Hematopoietic multipotent progenitor cell (in vitro differentiated cells): ENCODE measurements around the gene CENPX. TPM values are rescaled to one million over a fixed set of nuclear protein-coding genes. Genes with fewer than 3 reads are reported as not detected.

Experiments used
- DNase-seq, 3 donors: peaks; one replicate each; pipeline ENCODE4 v3.0.0-alpha.2; 2011 to 2015; ENCODE audit warnings: low read depth in 2 of 3, low spot score in 2 of 3
- total RNA-seq: library from RNA; depleted of rRNA; stranded (reverse); fragments of >200 nt; gene quantifications from one replicate; pipeline ENCODE4 v1.2.3, GENCODE V29; 2012

Gene CENPX
- total RNA-seq, 1 donor: 32.3 TPM

DNA sequence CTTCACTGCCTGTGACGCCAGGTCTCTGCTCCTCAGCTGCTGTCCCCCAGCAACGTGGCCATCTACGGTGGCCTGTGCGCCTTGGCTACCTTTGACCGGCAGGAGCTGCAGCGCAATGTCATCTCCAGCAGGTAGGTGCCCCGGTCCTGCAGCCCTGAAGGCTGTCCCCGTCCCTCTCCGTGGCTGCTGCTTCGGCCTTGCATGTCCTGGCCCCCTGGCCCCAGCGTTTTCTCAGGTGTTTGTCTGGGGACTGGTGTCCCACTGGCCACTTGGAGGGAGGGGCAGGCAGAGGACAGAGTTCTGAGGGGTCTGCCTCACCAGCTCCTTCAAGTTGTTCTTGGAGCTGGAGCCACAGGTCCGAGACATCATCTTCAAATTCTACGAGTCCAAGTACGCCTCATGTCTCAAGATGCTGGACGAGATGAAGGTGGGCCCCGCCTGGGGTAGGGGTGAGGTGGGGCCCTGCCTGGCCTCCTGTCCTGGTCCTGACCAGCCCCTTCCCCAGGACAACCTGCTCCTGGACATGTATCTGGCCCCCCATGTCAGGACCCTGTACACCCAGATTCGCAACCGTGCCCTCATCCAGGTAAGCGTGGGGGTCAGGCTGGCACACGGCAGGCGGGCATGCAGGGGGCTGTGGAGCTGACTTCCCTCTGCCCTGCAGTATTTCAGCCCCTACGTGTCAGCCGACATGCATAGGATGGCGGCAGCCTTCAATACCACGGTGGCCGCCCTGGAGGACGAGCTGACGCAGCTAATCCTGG, 33.5 kb upstream of the CENPX start:
- no peak for DNase-seq

- no peak for DNase-seq
These were observed 32.6 kb upstream of the CENPX start for GRCh38 chr17:82055023-82055964.

DNA sequence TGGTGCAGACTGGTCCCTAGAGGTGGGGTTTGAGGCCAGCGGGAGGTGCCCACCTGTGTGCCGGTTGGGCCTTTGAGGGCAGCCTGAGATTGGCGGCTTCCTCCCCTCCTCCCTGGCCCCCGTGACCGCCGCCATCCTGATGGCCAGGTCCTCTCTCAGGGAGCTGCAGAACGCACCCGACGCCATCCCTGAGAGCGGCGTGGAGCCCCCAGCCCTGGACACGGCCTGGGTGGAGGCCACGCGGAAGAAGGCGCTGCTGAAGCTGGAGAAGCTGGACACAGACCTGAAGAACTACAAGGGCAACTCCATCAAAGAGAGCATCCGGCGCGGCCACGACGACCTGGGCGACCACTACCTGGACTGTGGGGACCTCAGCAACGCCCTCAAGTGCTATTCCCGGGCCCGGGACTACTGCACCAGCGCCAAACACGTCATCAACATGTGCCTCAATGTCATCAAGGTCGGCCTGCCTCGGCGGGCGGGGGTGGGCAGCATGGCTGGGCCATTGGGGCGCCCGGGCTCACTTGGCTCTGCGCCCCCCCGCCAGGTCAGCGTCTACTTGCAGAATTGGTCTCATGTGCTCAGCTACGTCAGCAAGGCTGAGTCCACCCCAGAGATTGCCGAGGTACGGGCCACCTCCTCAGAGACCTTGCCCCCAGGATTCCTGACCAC, 31.8 kb upstream of the CENPX start:
- DNase-seq: no peak

DNA sequence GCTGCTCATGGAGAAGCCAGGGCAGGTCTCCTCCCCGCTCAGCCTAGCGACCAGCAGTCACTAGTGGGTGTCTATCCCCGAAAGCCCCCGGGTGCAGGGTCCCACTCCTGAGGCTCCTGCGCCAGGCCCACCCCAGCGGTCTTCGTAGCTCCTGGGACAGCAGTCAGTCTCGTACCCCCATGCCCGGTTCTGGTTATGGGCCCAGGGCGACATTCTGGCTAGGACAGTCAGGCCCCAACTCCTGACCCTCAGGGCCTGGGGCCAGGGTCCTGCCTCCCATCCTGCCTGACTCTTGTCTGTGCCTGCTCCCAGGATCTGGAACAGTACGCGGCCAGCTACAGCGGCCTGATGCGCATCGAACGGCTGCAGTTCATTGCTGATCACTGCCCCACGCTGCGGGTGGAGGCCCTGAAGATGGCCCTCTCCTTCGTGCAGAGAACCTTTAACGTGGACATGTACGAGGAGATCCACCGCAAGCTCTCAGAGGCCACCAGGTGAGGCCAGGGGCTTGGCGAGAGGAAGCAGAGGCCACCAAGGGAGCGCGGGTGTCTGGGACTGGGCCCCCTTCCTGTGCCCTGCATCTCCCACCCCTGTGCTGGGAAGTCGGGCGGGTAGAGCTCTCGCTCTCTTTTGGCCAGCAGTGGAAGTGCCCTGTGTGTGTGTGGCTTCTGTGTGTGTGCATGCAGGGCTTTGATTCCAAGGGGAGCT, 31.0 kb upstream of the CENPX start:
- no peak for DNase-seq

- no peak for DNase-seq
These were observed 30.5 kb upstream of the CENPX start for GRCh38 chr17:82053130-82053529.

GRCh38 chr17:82052638-82053059, 30.0 kb upstream of the CENPX start:
- no peak for DNase-seq

- DNase-seq: peak; percentile 38 to 61 (median 59)
These were observed 29.3 kb upstream of the CENPX start, which contains the start of the genes GPS1 and RFNG for GRCh38 chr17:82051776-82052637. Gene GPS1, plus strand, starts transcription at chr17:82051898. Its CDS starts 34 bp downstream, at chr17:82051932. Gene RFNG, minus strand, starts transcription at chr17:82051811. Its CDS starts 45 bp downstream, at chr17:82051766.

- no peak for DNase-seq
These were observed 28.3 kb upstream of the CENPX start for GRCh38 chr17:82050761-82051641.

- DNase-seq: no peak
These were observed 27.6 kb upstream of the CENPX start for GRCh38 chr17:82050152-82050760.

DNA sequence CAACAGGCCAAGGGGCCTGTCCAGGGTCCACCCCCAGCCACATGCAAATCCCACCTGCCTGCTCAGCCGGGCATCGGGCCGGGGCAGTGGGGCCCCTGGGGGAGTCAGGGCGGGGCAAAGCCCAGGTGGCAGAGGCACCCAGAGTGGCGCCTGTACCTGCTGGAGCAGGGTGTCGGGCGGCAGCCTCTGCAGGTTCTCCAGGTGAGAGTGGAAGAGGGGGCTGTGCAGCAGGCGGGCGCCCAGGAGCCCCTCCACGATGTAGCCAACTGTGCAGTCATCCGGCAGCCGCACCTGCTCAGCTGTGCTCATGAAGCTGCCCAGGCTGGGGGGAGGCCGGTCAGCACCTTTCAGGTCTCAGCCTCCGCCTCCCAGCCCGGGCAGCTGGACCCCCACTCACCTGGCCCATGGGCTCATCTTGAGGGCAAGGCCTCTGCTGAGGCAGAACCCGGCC, 26.9 kb upstream of the CENPX start:
- DNase-seq: no peak

- DNase-seq: no peak
These were observed 26.4 kb upstream of the CENPX start for GRCh38 chr17:82049106-82049505.

GRCh38 chr17:82048571-82048971, 25.9 kb upstream of the CENPX start:
- DNase-seq: no peak

DNA sequence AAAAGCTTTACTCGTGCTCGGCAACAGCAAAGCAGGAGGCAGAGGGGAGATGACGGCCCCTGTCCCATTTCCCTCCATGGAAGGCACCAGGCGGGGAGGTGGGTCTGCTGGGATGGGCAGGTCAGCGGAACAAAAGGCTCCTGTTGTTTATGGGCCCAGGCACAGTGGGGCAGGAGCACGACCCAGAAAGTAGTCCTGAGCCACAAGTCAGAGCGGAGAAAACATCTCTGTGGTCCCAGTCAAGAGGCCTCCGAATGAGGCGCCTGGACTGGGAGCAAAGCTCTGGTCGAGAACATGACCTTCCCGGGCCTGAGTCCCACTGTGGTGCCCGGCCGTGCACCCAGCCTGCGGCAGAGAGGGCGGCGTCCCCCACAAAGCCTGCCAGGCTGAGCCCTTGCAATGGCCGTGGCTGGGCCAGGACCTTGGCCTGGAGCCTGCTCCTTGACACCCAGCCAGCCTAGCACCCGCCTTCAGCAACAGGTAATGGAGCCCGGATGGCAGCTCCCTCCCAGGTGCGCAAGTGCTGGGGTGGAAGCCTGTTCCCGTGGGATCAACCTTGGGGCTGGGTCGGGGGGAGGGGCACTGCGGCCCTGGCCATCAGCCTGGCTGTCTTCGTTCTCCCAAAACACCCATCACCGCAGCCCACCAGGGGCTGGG, 25.4 kb upstream of the CENPX start:
- DNase-seq: no peak

DNA sequence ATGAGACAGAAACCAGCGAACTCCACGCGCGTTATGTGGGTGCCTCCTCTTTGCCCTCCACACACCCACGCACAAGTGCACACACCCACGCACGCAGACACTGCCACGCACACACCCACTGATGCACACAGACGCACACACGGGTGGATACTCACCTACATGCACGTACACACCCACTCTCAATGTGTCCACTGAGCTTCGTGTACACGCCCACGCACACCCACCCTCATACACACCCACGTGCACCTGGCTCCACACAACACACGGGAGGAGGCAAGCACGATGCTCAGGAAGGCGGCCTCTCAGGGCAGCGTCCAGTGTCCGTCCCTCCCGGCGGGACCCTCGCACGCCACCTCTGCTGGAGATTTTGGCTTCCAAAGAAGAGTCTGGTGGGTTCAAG, 24.7 kb upstream of the CENPX start:
- DNase-seq: no peak

- no peak for DNase-seq
These were observed 24.2 kb upstream of the CENPX start for GRCh38 chr17:82046903-82047302.

GRCh38 chr17:82045936-82046484, 23.3 kb upstream of the CENPX start:
- no peak for DNase-seq

DNA sequence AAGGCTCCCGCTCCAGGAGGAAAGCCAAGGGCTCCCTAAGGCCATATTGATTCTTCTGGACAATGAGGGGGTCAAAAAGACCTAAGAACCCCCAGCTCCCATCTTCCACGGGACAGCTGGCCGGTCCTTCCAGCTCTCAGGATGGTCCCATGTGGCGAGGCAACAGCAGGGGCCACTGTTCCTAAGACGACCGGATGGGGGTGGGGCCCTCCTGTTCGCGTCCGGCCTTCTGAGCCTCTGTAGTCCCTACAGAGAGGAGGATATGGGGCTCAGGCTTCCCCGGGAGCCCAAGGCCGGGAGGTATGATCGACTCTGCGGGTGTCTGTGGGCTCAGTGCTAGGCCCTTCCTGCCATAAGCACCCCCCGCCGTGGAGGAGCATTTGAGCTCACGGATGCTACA, 20.8 kb upstream of the CENPX start:
- no peak for DNase-seq
